Astrocyte (in vitro differentiated cells and primary cell): Measurements from ENCODE around the gene ACD.

Source experiments
- EZH2 ChIP-seq: IDR thresholded peaks from 2 replicates; pipeline ENCODE4 v1.6.1; 2012; ENCODE audit warnings: mild to moderate bottlenecking, low read length, inconsistent platforms; ENCODE audit not compliant: insufficient read depth
- TF ChIP-seq, protein P1 (sequence below): IDR thresholded peaks from 2 replicates; pipeline ENCODE4 v1.5.1; 2011; ENCODE audit warnings: low read depth, mild to moderate bottlenecking, inconsistent platforms, low read length, moderate library complexity; ENCODE audit not compliant: insufficient read depth

DNA sequence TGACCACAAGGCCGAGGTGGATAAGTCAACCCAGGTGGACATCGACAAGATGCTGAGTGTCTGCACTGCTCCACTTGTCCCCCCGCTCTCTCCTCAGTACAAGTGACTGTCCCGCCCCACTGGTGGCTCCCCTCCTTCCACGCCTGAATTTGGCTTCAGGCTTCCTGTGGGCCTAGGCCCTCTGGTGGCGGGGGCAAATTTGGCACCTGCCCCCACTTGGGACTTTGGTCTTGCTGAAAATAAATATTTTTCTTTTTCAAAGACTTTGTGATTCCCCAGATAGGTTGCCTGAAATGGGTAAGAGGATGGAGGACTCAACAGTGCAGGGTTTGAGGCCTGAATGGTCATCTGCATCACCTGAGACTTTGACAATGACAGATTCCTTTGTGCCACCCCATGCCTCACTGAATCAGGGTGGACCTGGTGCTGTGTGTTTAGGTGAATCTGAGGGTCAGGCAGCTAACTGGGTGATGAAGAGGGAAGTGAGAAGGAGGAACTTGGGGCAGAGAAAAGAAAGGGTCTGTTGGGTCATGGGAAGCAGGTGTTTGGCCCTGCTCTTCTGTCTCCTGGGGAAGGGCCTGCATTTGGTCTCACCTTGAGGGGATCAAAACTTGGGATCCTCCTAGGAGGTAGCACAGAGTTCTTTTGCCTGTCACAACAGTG is 8.6 kb upstream of the ACD start:
- TF ChIP-seq, protein P1, sequence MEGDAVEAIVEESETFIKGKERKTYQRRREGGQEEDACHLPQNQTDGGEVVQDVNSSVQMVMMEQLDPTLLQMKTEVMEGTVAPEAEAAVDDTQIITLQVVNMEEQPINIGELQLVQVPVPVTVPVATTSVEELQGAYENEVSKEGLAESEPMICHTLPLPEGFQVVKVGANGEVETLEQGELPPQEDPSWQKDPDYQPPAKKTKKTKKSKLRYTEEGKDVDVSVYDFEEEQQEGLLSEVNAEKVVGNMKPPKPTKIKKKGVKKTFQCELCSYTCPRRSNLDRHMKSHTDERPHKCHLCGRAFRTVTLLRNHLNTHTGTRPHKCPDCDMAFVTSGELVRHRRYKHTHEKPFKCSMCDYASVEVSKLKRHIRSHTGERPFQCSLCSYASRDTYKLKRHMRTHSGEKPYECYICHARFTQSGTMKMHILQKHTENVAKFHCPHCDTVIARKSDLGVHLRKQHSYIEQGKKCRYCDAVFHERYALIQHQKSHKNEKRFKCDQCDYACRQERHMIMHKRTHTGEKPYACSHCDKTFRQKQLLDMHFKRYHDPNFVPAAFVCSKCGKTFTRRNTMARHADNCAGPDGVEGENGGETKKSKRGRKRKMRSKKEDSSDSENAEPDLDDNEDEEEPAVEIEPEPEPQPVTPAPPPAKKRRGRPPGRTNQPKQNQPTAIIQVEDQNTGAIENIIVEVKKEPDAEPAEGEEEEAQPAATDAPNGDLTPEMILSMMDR, result peak; percentile 20
- TF ChIP-seq EZH2, result no peak
